HEK293T (cell line): Measurements from ENCODE around the gene MED27.
A peak's percentile ranks its signal among the peaks of the same experiment; 100 is the strongest.

Experiments
- CTCF ChIA-PET: fragments of 350-600 bp; formaldehyde crosslinking; extraction: SDS; loops from one replicate; lab custom pipeline; 2021; ENCODE audit warnings: antibody characterized with exemption, inconsistent platforms; lab: Yijun Ruan, JAX
- POLR2A ChIA-PET: fragments of 350-600 bp; formaldehyde crosslinking; extraction: SDS; loops from one replicate; lab custom pipeline; 2020; ENCODE audit warnings: antibody characterized with exemption, inconsistent platforms; lab: Yijun Ruan, JAX
- DNase-seq: peaks from one replicate; pipeline ENCODE4 v3.0.0; 2012; ENCODE audit warnings: mixed read lengths; ENCODE audit errors: extremely low spot score
- ARNT ChIP-seq: fragments of 450-650 bp; IDR thresholded peaks from 2 replicates; pipeline ENCODE4 v1.6.1; 2017; ENCODE audit warnings: mild to moderate bottlenecking
- BHLHE40 ChIP-seq: fragments of 450-650 bp; IDR thresholded peaks from 2 replicates; pipeline ENCODE4 v1.6.1; 2016; ENCODE audit warnings: mild to moderate bottlenecking, moderate library complexity, borderline replicate concordance
- CTBP1 ChIP-seq: fragments of 450-650 bp; IDR thresholded peaks from 2 replicates; pipeline ENCODE4 v1.6.1; 2016; ENCODE audit warnings: borderline replicate concordance
- ELF4 ChIP-seq: fragments of 450-650 bp; IDR thresholded peaks from 2 replicates; pipeline ENCODE4 v1.6.1; 2017; ENCODE audit warnings: antibody characterized with exemption
- FOXA1 ChIP-seq: fragments of 450-650 bp; IDR thresholded peaks from 2 replicates; pipeline ENCODE4 v1.6.1; 2016; ENCODE audit warnings: mild to moderate bottlenecking
- FOXK2 ChIP-seq: fragments of 450-650 bp; IDR thresholded peaks from 2 replicates; pipeline ENCODE4 v1.6.1; 2016; ENCODE audit warnings: mild to moderate bottlenecking
- FOXM1 ChIP-seq: fragments of 450-650 bp; IDR thresholded peaks from 2 replicates; pipeline ENCODE4 v1.6.1; 2017; ENCODE audit warnings: mild to moderate bottlenecking, borderline replicate concordance
- HDGF ChIP-seq: fragments of 450-650 bp; IDR thresholded peaks from 2 replicates; pipeline ENCODE4 v1.6.1; 2017; ENCODE audit warnings: antibody characterized with exemption, borderline replicate concordance
- L3MBTL2 ChIP-seq: fragments of 450-650 bp; conservative IDR thresholded peaks from 2 replicates; pipeline ENCODE4 v1.6.1; 2016; ENCODE audit warnings: mild to moderate bottlenecking
- LEF1 ChIP-seq: fragments of 450-650 bp; IDR thresholded peaks from 2 replicates; pipeline ENCODE4 v1.6.1; 2017; ENCODE audit warnings: mild to moderate bottlenecking, borderline replicate concordance
- NFRKB ChIP-seq: fragments of 450-650 bp; IDR thresholded peaks from 2 replicates; pipeline ENCODE4 v1.6.1; 2016; ENCODE audit warnings: mild to moderate bottlenecking, moderate library complexity
- PKNOX1 ChIP-seq: fragments of 450-650 bp; IDR thresholded peaks from 2 replicates; pipeline ENCODE4 v1.6.1; 2016
- SP1 ChIP-seq: fragments of 450-650 bp; IDR thresholded peaks from 2 replicates; pipeline ENCODE4 v1.6.1; 2017
- SUZ12 ChIP-seq: fragments of 450-650 bp; IDR thresholded peaks from 2 replicates; pipeline ENCODE4 v1.6.1; 2016; ENCODE audit warnings: mild to moderate bottlenecking
- TARDBP ChIP-seq: fragments of 450-650 bp; IDR thresholded peaks from 2 replicates; pipeline ENCODE4 v1.6.1; 2016
- ZNF384 ChIP-seq: fragments of 450-650 bp; IDR thresholded peaks from 2 replicates; pipeline ENCODE4 v1.6.1; 2016

Gene MED27

DNA sequence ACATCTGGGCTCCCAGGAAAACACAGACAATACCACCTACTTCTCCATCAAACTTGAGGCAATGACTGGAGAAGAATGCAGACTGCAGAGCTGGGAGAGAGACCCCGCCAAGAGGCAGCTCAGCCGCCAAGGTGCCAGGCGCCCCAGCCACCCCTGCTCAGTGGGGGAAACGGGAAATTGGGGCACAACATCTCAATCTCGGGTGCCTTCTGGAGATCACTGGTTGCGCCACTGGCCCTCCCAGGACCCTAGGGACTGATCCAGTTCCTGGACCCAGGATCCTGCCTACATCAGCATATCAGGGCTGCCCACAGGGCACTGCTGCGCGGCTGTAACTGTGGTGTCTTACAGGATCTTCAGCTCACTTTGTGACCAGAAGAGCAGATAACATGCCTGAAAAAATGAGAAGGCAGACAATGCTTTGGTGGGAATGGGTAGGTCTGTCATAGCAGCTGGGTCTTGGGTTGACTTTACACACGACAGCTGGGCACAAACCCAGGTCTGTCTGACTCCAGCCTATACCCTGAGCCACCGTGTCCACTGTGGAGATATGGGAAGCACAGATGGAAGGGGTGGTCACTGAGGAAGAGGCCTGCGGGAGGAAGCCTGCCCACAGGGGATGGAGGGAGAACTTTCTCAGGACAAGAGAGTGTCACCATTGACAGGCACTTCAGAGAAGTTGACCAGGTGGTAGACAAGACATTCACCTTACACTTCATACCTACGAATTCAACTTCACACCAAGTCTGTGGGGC, 204.6 kb downstream of the MED27 start:
- POLR2A ChIA-PET: no interaction called here
- TF ChIP-seq PKNOX1: no peak
- TF ChIP-seq ARNT: no peak
- TF ChIP-seq FOXM1: no peak
- TF ChIP-seq HDGF: no peak
- TF ChIP-seq ELF4: no peak
- TF ChIP-seq NFRKB: no peak
- TF ChIP-seq ZNF384: no peak
- TF ChIP-seq FOXA1: no peak
- TF ChIP-seq CTBP1: no peak
- TF ChIP-seq BHLHE40: no peak
- TF ChIP-seq FOXK2: no peak
- no peak for TF ChIP-seq TARDBP
- no peak for TF ChIP-seq SUZ12
- TF ChIP-seq L3MBTL2: no peak
- TF ChIP-seq LEF1: no peak
- TF ChIP-seq SP1: no peak
- CTCF ChIA-PET: no interaction called here
- no peak for DNase-seq

DNA sequence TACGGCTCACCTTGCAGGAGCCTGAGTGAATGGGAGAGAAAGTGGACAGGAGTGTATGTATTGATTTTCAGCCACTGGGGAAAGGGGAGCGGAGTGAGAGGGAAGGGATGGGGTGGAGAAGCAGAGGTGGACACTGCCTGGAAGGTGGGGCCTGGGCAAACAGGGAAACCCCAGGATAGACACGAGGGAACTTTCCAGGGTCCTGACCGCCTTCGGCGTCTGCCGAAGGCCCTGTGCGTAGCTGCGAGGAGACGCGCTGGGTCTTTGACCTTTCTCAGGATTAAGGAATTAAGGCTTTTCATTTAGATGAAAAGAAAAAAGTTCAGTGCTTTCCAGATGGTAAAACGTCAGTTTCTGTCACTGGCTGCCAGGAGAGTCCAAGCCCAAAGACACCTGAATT, 205.2 kb downstream of the MED27 start:
- ChIA-PET CTCF (no interaction called here), POLR2A (no interaction called here)
- TF ChIP-seq HDGF (no peak), BHLHE40 (no peak)
- no peak for DNase-seq

- ChIA-PET POLR2A (no interaction called here), CTCF (no interaction called here)
- no peak for TF ChIP-seq HDGF
- no peak for TF ChIP-seq SP1
- no peak for TF ChIP-seq TARDBP
- no peak for TF ChIP-seq BHLHE40
- no peak for DNase-seq
Measured at GRCh38 chr9:131873891-131874440, 205.7 kb downstream of the MED27 start.

DNA sequence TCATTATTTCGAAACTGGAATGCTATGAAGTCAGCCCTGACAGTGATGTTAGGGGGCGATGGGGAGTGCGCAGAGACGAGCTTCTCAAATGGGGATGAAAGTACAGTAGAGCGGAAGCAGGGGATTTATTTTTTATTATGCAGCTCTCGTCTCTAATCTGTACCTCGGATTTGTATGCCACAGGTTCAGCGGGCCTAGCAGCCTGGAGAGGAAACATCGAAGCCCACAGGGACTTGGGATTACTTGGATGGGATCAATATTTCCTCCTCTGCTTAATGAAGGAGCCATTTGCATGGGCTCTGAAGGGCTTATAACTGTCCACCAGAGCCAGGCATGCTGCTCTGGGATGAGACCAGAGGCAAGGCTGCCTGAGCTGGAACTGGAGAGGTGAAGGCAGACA, 206.3 kb downstream of the MED27 start:
- ChIA-PET POLR2A (no interaction called here), CTCF (interaction anchor here (0.6 kb wide), 1 partner anchor 95 kb away, joined by 3 read pairs; no protein-coding TSS in a partner anchor)
- DNase-seq: no peak
- no peak for TF ChIP-seq ELF4
- TF ChIP-seq CTBP1: no peak
- no peak for TF ChIP-seq FOXA1
- no peak for TF ChIP-seq L3MBTL2
- no peak for TF ChIP-seq PKNOX1
- TF ChIP-seq NFRKB: no peak
- no peak for TF ChIP-seq ZNF384
- TF ChIP-seq SUZ12: no peak
- TF ChIP-seq ARNT: no peak
- no peak for TF ChIP-seq HDGF
- no peak for TF ChIP-seq LEF1
- no peak for TF ChIP-seq SP1

GRCh38 chr9:131872702-131873101, 207.0 kb downstream of the MED27 start:
- DNase-seq: no peak
- POLR2A ChIA-PET: no interaction called here
- CTCF ChIA-PET: no interaction called here
- TF ChIP-seq L3MBTL2: no peak
- no peak for TF ChIP-seq FOXA1
- no peak for TF ChIP-seq LEF1
- no peak for TF ChIP-seq TARDBP
- TF ChIP-seq PKNOX1: no peak
- TF ChIP-seq SUZ12: no peak
- no peak for TF ChIP-seq ZNF384
- no peak for TF ChIP-seq ARNT
- TF ChIP-seq FOXM1: no peak
- no peak for TF ChIP-seq SP1
- no peak for TF ChIP-seq ELF4
- TF ChIP-seq CTBP1: no peak
- no peak for TF ChIP-seq HDGF

GRCh38 chr9:131872006-131872405, 207.7 kb downstream of the MED27 start:
- CTCF ChIA-PET: no interaction called here
- POLR2A ChIA-PET: no interaction called here
- TF ChIP-seq FOXA1: no peak
- TF ChIP-seq CTBP1: no peak
- no peak for TF ChIP-seq L3MBTL2
- TF ChIP-seq TARDBP: no peak
- no peak for TF ChIP-seq LEF1
- TF ChIP-seq PKNOX1: no peak
- TF ChIP-seq NFRKB: no peak
- TF ChIP-seq HDGF: no peak
- TF ChIP-seq ELF4: no peak
- TF ChIP-seq BHLHE40: no peak
- TF ChIP-seq SUZ12: no peak
- no peak for TF ChIP-seq FOXM1
- no peak for TF ChIP-seq SP1
- peak; percentile 28 for DNase-seq
